IPS-18c (cell line): ENCODE results near the gene MUC5B.

ENCODE experiments used
- H3K4me3 ChIP-seq: 2 replicates; pipeline ENCODE4 v1.7.0; 2013; ENCODE audit warnings: low read depth, mild to moderate bottlenecking, low read length, moderate library complexity; ENCODE audit not compliant: insufficient read depth
- H3K9me3 ChIP-seq: one replicate; pipeline ENCODE4 v1.6.1; 2013; ENCODE audit warnings: mild to moderate bottlenecking, low read length, moderate library complexity; ENCODE audit not compliant: control insufficient read depth, insufficient read depth

The MUC5B gene

GRCh38 chr11:1251236-1251770, 28.4 kb downstream of the MUC5B start:
- Histone ChIP-seq H3K9me3 (no peaks in the 10 kb centered on the region), H3K4me3 (no peak overlapping the region)

GRCh38 chr11:1252371-1253102, 29.7 kb downstream of the MUC5B start:
- Histone ChIP-seq H3K4me3 (no peak overlapping the region), H3K9me3 (no peaks in the 10 kb centered on the region)

GRCh38 chr11:1253103-1253485, 30.2 kb downstream of the MUC5B start:
- Histone ChIP-seq H3K9me3 (no peaks in the 10 kb centered on the region), H3K4me3 (no peak overlapping the region)

GRCh38 chr11:1254086-1254648, 31.3 kb downstream of the MUC5B start:
- no peaks in the 10 kb centered on the region for H3K9me3 ChIP-seq
- H3K4me3 ChIP-seq: no peak overlapping the region

- no peaks in the 10 kb centered on the region for H3K9me3 ChIP-seq
Observed at GRCh38 chr11:1254733-1255132, 31.9 kb downstream of the MUC5B start.

GRCh38 chr11:1255151-1255550, 32.3 kb downstream of the MUC5B start:
- Histone ChIP-seq H3K4me3 (no peak overlapping the region), H3K9me3 (no peaks in the 10 kb centered on the region)

More at GRCh38 chr11:1254733-1255132, 31.9 kb downstream of the MUC5B start:
- H3K4me3 ChIP-seq: no peak overlapping the region

- H3K9me3 ChIP-seq: no peaks in the 10 kb centered on the region
Observed at GRCh38 chr11:1256257-1257045, 33.6 kb downstream of the MUC5B start.

GRCh38 chr11:1257366-1257765, 34.5 kb downstream of the MUC5B start:
- Histone ChIP-seq H3K9me3 (no peaks in the 10 kb centered on the region), H3K4me3 (no peak overlapping the region)

More at GRCh38 chr11:1256257-1257045, 33.6 kb downstream of the MUC5B start:
- no peak overlapping the region for H3K4me3 ChIP-seq

GRCh38 chr11:1257916-1258315, 35.0 kb downstream of the MUC5B start:
- H3K9me3 ChIP-seq: no peaks in the 10 kb centered on the region

GRCh38 chr11:1258401-1259075, 35.7 kb downstream of the MUC5B start:
- H3K4me3 ChIP-seq: no peak overlapping the region
- H3K9me3 ChIP-seq: no peaks in the 10 kb centered on the region

More at GRCh38 chr11:1257916-1258315, 35.0 kb downstream of the MUC5B start:
- no peak overlapping the region for H3K4me3 ChIP-seq

GRCh38 chr11:1259076-1259461, 36.2 kb downstream of the MUC5B start:
- Histone ChIP-seq H3K9me3 (no peaks in the 10 kb centered on the region), H3K4me3 (no peak overlapping the region)

- Histone ChIP-seq H3K4me3 (no peak overlapping the region), H3K9me3 (no peaks in the 10 kb centered on the region)
Observed at GRCh38 chr11:1259561-1259960, 36.7 kb downstream of the MUC5B start.

- H3K4me3 ChIP-seq: no peak overlapping the region
- no peaks in the 10 kb centered on the region for H3K9me3 ChIP-seq
Observed at GRCh38 chr11:1260023-1260501, 37.2 kb downstream of the MUC5B start.

GRCh38 chr11:1260620-1261019, 37.8 kb downstream of the MUC5B start:
- Histone ChIP-seq H3K9me3 (peaks cover 2% of the 10 kb centered on the region), H3K4me3 (no peak overlapping the region)

GRCh38 chr11:1261241-1262071, 38.6 kb downstream of the MUC5B start:
- Histone ChIP-seq H3K4me3 (no peak overlapping the region), H3K9me3 (peaks cover 5% of the 10 kb centered on the region)

- Histone ChIP-seq H3K4me3 (peak overlapping the region; percentile 55), H3K9me3 (peaks cover 5% of the 10 kb centered on the region)
Observed at GRCh38 chr11:1262172-1263006, 39.5 kb downstream of the MUC5B start.
